T-helper 22 cell (primary cell): ENCODE measurements around the gene COLEC11.
"Not testable (repeated sequence)": the region's sequence is repeated elsewhere in the genome, so short reads cannot be mapped to it uniquely, and the experiment has no call there.

Experiments used
- DNase-seq: peaks from one replicate; pipeline ENCODE4 v3.0.0-alpha.2; 2020; ENCODE audit warnings: low read depth

The COLEC11 gene

DNA sequence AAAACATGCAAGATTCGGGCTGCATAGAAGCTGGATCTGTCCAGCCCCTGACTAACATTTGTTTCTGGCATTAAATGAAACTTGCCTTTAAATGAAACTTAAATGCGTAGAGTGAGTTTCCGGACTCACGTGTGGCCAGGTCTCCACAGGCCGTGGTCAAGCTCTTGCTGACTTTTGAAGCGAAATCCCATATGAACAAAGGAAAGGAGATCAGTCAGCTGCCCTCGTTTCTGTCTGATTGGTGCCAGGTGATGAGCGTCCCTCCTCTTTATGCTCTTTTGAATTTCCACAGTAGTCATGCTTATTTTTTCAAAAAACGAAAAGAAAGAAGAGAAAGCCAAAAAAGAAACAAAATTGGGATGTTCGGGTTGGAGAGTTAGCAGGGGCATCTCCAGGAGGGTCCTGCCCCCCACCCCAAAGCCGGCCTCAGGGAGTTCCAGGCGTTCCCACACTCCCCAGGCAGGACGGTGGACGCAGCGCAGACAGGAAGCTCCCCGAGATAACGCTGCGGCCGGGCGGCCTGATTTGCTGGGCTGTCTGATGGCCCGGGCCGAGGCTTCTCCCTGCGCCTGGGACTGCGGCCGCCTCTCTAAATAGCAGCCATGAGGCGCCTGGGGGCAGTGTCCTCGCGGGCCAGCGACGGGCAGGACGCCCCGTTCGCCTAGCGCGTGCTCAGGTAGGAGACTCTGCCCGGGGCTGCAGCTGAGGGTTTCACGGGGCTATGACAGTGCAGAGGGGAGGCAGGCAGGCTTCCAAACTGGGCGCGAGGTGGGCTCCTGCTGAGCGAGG, at the start of gene COLEC11:
Gene COLEC11 (plus strand): TSS at position 620 of the 789 bp plus-strand sequence. CDS start 9,229 bp downstream, outside the sequence.
- DNase-seq, result no peak

DNA sequence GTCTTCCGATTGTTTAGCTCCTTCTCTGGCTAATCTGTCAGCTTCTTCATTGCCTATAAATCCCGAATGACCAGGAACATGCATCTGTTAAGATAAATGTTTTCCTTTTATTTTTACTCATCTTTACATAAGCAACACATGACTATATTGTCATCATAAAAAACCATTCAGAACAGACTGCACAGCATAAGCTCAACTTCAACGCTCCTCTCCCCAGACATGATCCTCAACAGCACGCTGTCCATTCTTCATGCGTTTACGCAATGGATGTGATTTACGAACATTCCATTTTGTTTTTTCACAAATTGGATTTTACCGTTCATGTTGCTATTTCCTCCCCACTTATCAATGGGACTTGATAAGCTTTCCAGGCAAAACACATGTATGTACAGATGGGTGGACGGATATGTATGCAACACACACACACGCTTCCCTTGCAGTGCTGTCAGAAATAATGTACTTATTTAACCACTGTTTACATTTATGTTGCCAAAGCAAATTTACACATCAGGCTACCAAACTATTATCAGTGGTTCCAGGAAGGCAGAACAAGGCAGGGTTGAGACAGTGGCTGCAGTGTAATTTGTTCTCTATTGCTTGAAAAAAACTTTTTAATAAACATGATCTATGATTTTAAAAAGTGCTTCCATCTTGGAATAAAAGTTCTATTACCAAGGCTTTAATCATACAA, 49.0 kb upstream of the COLEC11 start:
- no peak for DNase-seq

DNA sequence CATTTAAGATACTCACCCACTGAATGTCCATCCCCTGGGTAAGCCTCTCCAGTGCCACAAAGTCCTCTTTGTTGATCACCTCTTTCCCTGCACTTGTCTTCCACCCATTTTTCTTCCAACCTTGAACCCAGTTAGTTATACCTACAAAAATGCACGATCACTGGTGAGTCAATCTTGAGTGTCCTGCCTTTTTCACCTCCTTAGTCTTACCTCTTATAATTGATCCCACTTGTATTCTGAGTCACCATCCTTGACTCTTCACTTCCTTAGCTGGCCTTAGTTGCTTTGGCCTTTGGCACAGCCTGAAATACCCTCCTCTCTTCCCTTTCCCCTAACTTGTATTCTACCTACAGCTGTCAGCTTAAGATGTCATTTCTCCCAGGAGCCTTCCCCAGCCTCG, 47.0 kb upstream of the COLEC11 start:
- DNase-seq, result no peak

DNA sequence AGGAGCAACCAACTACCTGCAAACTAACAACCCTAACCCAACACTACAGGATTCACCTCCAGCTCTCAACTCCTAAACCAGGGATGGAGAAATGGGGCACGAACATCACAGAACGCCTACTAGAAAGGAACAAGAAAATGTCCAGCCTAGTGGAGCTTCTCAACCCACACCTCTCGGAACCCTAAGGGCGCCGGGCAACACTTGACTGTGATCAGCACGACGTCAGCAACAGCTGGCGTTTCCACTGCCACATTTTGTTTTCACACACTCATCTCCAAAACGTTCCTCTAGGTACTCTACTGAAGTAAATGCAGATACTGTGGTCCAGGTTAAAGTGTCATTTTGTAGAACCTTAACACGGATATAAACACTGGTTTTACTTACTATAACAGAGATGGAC, 41.0 kb upstream of the COLEC11 start:
- no peak for DNase-seq

DNA sequence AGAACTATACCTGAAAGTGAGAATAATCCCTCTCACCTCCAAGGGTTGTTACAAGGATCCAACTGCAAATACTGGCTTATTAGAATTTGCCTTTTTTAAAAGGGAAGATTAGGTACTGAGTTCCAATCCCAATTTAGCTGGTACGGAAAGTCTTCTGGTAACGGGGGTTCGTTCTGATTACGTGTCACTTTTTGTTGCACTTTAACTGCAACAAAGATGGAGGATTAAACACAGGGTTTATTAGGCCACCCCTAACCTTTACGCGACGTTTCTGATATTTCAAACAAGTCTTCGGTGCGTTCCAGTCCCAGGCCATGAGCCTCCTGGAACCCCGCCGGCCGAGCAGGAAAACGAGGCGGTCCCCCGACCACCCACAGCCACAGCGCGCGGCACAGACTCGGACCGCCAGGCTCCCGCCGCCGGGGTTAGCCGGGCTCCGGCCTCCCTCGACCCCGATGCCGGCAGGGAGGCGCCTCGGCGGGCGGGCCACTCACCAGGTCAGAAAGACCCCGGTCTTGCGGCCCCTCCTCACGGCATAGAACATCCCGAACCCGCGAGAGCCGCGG, 37.2 kb upstream of the COLEC11 start:
- no peak for DNase-seq

DNA sequence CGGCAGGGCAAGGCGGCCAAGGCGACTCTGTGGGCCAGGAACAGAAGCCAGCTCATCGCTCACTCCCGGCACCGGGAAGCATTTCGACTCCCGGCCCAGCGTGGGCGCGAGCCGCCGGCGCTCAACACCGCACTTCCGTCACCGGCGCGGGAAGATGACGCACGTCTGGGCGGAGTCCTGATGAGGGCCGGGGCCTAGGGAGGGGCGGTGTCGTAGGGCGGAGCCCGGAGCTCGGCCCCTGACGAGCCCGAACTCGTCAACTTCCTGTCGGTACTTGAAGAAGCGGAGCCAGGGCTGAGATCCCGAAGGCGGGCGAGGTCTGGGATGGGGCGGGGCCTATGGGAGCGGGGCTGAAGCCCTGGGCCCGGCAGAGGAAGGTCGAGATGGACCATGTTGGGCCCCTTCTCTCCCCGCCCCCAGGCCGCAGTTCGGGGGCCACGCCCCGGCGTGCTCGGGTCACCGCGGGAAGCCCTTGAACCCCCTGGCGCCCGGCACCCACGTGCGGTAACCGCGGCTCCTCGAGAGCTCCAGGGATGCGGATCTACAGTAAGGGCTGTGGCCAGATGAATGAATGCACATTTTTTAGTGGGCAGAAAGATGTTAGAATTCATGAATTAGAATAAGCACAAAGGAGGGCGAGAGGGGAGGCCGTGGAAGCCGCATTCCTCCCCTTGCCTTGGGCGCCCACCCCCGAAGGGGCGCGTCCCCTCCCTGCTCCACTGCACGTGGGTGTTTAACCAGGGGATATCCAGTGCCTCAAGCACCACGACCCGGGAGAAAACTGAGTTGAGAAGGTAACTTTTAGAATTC, 36.5 kb upstream of the COLEC11 start, which contains the start of gene RNASEH1:
Gene RNASEH1 (minus strand): TSS at position 129 of the 810 bp plus-strand sequence. CDS start 73 bp downstream, at position 56.
- peak; percentile 96 for DNase-seq

DNA sequence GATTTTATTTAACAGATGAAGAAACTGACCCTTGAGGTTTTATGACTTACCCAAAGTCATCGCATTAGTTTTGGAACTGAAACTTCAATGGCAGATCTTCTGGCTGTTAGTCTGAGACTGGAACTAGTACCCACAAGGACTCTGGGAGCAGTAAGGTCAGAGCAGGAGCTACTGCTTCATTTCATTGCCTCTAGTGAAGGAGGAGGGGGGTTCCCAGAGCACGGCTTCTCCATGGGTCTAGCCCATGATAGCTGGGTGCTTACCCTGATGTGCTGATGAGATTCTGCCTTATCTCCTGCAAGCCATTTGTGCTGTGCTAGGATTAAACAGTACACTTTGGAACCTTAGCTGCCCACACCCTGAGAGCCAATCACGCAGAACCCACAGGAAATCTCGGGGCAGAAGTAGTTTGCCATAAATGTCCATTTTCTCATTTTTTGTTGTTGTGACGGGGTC, 31.4 kb upstream of the COLEC11 start:
- DNase-seq, result no peak

DNA sequence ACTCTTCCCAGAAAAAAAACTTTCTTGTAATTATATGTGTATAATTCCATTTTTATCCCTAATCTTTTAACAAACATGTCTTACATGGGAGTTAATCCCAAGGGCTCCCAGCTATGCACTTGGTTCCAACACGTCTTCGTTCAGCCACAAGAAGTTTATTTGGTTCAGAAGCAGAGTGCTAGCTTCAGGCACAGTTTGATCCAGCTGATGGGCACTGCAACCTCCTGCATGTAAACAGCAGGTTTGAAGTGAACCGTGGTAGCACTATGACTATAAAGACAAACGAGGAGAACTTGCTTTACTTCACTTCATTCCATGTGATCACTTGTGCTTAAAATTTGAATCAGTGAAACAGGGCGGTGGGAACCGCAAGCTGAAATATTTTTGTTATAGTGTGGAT, 29.8 kb upstream of the COLEC11 start:
- no peak for DNase-seq

DNA sequence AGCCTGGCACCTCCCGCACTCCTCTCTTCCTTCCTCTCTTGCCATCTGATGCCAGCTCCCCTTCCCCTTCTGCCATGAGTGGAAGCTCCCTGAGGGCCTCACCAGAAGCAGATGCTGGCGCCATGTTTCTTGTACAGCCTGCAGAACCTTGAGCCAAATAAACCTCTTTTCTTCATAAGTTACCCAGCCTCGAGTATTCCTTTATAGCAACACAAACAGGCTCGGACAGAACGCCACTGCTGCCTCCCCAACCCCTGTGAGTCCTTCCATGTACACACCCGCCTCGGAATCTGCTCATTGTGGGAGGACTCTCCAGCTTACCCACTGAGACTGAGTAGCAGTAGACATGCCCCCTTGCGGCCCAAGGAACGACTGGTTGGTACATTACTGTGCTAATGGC, 28.1 kb upstream of the COLEC11 start:
- DNase-seq, result no peak

DNA sequence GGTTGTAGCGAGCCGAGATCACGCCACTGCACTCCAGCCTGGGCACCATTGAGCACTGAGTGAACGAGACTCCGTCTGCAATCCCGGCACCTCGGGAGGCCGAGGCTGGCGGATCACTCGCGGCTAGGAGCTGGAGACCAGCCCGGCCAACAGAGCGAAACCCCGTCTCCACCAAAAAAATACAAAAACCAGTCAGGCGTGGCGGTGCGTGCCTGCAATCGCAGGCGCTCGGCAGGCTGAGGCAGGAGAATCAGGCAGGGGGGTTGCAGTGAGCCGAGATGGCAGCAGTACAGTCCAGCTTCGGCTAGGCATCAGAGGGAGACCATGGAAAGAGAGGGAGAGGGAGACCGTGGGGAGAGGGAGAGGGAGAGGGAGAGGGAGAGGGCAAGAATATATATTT, 25.3 kb upstream of the COLEC11 start:
- DNase-seq, result not testable (repeated sequence)

DNA sequence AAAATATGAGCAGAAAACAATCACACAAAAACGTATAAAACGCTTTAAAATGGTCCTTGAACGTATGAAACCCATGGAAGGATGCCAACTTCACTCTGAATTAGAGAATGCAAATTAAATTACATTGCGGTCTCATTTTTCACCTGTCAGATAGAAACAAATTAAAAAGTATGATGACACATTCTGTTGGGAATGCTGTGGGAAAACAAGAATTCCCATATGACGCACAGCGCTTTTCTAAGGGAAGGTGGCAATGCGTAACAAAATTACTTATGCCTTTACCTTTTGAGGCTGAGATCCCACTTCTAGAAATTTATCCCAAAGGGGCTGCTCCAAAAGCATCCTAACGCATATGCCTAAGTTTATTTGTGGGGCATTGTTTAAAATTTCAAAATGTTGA, 23.6 kb upstream of the COLEC11 start:
- DNase-seq, result no peak

DNA sequence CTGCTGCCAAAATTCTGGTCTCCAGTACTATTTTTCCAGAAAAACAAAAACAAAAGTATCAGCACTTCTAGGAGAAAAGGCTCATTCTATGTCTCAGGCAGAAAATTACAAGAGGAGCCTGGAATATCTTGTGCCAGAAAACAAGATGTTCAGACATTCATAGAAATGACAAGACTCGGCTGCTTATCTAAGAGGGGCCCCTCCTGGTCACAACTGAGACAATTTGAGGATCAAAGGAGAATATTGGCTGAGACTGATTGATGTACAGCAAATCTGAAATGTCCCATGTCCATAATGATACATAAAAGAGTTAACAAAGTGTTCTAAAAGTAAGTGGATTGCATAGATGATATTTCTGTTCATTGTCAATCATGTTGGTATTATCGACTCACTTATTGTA, 22.3 kb upstream of the COLEC11 start:
- DNase-seq, result no peak

DNA sequence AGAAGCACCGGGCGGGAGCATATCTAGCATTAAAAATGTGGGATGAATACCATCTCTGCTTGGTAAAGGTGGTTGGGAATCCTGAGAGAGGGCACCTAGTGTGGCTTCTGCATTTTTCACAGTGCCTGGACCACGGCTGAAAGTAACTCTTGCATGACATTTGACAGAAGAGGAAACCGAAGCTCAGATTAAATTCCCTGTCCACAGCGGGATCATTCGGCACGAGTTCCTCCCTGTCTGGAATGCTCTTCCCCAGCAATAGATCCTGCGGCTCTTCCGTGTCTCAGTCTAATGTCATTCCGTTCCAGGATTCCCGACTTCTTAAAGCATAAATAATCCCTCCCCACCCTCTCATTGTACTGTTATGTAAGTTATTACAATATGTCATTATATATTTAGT, 20.8 kb upstream of the COLEC11 start:
- DNase-seq, result no peak

DNA sequence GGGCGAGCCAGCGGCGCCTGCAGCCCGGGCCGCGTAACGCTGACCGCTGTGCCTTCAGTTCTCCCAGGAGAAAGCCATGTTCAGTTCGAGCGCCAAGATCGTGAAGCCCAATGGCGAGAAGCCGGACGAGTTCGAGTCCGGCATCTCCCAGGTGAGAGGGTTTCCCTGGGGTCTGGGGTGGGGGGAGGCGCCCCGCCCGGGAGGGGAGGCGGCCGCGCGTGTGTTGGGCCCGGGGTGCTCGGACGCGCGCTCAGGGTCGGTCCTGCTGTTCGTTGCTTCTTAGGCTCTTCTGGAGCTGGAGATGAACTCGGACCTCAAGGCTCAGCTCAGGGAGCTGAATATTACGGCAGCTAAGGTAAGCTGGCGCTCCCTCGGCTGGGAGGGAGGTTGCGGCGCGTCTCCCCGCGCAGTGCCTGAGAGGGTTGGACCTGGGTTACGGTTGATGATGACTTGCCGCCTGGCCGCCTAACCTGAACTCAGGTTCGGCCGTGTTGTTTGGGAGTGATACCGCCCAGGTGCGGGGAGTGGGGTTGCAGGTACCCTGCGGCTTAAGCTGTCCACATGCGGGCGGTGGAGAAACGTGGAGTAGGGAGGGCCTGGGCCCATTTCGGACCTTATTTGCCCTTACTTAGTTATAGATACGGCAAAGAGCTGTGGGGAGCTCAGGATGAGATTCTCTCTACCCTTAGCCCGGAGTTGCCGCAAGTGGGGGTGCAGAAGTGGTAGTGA, 19.2 kb upstream of the COLEC11 start:
- no peak for DNase-seq

DNA sequence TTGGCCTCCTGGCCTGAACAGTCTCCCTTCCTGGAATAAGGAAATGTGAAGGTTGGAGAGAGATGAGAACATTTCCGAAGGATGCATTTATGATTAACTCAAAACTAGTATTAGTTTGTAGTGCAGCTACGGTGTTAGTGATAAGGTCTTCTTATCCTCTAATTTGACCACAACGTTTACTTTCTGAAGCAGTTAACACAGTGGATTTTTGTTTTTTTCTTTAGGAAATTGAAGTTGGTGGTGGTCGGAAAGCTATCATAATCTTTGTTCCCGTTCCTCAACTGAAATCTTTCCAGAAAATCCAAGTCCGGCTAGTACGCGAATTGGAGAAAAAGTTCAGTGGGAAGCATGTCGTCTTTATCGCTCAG, 18.7 kb upstream of the COLEC11 start:
- DNase-seq, result not testable (repeated sequence)

DNA sequence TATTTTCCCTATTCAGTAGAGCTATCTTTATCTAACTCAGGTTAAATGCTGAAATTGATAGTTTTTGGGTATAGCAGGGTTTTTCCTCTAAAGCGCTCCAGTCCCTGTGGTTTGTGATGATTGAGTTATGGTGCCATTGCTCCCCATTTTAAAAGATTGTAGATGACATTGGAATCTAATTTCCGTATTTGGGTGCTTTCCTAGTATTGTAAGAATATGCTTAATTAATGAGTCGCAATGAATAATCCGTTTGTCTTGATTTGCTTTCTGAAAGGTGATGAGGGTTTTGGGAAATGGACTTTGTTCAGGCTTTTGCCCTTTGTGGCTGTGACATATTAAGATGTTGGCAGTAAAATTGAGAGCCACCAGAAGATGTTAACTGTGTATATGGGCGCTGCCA, 15.9 kb upstream of the COLEC11 start:
- no peak for DNase-seq

DNA sequence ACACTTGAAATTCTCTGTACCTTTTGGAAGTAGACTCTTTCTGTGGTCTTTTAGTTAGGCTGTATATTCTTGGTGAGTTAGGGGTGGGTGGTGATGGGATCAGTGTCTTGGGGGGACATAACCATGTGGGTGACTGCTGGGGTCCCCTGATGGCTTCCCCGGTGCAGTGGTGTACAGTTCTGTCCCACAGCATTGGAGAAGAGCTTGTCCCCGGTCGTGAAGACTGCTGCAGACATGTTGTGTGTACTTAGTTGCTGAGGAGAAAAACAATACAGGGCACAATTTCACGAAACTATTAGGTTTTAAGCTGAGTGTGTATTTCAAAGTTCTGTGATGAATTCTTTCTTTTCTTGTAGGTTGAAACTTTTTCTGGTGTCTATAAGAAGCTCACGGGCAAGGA, 14.5 kb upstream of the COLEC11 start:
- no peak for DNase-seq

DNA sequence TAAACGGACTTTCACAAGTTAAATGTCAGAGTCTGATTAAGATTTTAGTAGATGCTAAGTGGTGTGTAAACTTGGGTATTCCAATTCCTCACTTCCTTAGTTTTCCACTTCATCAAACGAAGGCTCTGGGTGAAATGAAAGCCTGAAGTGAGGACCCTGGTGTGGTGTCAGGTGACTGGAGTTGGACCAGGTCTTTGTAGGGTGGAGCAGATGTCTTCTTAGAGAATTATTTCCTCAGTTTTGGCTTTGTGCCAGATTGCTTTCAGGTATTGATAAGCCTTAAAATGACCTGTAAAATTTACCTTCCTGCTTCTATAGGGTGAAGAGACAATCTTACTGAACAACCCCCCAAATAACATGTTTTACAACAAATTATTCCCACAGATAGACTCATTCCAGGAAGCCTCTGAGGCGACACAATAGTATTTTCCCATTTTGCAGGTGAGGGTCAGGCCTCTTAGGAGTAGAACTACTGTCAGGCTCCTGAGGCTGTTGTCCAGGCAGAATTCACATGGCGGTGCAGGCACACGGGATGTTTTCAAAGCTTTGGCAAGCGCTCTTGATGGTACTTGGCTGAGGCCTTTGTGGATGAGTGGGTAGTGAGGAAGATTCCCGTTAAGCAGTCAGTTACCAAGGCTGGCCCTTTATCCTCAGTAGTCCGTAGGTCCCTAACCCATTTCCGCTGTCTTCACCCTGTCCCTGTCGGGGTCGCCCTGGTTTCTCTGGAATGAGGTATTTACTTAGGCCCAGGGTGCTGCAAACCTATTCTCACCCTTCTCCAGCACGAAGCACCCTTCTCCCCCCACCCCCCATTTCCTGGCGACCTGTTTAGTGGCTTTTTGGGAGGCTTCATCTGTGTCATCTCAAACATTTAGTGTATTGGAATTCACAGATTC, 13.3 kb upstream of the COLEC11 start:
- DNase-seq, result no peak

DNA sequence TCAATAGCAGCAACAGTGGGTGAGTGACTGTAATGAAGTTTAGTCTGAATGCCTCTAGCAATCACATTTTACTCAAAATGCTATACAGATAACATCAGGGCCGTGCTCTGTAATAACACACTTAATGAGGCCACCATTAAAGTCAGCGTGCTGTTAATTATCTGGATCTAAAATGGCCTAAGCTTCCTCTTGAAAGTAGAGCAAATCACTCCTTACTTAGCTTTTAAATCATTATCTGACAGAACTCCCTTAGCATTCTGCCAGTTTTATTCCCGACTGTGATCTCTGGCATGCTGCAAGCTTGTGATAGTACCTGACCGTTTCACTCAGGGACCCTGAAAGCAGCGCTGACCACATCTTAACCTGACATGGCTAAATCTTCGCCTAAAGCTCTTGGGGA, 10.8 kb upstream of the COLEC11 start:
- DNase-seq, result no peak

DNA sequence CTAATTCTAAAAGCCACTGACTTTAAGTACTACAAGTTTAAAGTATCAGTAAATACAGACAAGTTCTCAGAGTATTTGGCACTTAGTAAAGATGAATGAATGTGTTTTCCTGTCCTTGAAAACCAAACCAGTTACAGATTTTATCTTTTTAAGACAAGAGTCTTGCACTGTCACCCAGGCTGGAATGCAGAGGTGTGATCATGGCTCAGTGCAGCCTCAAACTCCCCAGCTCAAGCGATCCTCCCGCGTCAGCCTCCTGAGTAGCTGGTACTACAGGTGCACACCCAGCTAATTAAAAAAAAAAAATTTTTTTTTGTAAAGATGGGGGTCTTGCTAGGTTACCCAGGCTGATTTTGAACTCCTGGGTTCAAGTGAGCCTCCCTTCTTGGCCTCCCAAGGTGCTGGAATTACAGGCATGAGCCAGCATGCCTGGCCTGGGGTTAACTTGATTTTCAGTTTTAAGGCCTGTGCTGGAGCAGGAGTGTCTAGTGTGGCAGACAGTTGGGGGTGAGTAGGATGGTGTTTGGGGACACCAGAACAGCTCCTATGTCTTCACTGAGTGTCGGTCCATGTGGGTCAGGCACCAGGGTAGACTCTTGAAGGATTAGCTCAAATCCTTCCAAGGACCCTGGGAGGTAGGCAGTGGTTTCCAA, 10.2 kb upstream of the COLEC11 start:
- no peak for DNase-seq
